HG02798 (cell line): ENCODE data around the gene REM1.

Experiments
- ATAC-seq: cut with Tn5 transposase; IDR thresholded peaks from one replicate; pipeline ENCODE4 v1.9.1; 2021; ENCODE audit warnings: mild to moderate bottlenecking; ENCODE audit not compliant: unreplicated experiment, poor library complexity

REM1 gene

GRCh38 chr20:31484001-31484400, 8.9 kb downstream of the REM1 start:
- ATAC-seq = no peak

GRCh38 chr20:31485450-31486339, 10.6 kb downstream of the REM1 start:
- no peak for ATAC-seq

- ATAC-seq = no peak
These were observed 13.0 kb downstream of the REM1 start for GRCh38 chr20:31488115-31488514.

- no peak for ATAC-seq
These were observed 14.1 kb downstream of the REM1 start for GRCh38 chr20:31489152-31489551.

GRCh38 chr20:31490752-31491151, 15.7 kb downstream of the REM1 start:
- no peak for ATAC-seq

- no peak for ATAC-seq
These were observed 19.0 kb downstream of the REM1 start for GRCh38 chr20:31494131-31494530.

GRCh38 chr20:31496761-31497295, 21.7 kb downstream of the REM1 start:
- ATAC-seq = no peak

GRCh38 chr20:31497838-31498540, 22.9 kb downstream of the REM1 start:
- ATAC-seq = no peak

GRCh38 chr20:31500527-31500926, 25.4 kb downstream of the REM1 start:
- no peak for ATAC-seq

- peak; percentile 89 for ATAC-seq
These were observed 28.0 kb downstream of the REM1 start for GRCh38 chr20:31502884-31503673.

GRCh38 chr20:31505903-31506302, 30.8 kb downstream of the REM1 start:
- no peak for ATAC-seq

- ATAC-seq = no peak
These were observed 33.6 kb downstream of the REM1 start for GRCh38 chr20:31508517-31509244.

- peak; percentile 93 for ATAC-seq
These were observed 39.3 kb downstream of the REM1 start, which contains the start of gene HM13 for GRCh38 chr20:31514154-31515071. TSS of gene HM13 (plus strand) at chr20:31514442. CDS start at chr20:31514552, 110 bp downstream.

- no peak for ATAC-seq
These were observed 40.1 kb downstream of the REM1 start for GRCh38 chr20:31515072-31515774.

GRCh38 chr20:31515775-31516107, 40.7 kb downstream of the REM1 start:
- ATAC-seq = no peak

GRCh38 chr20:31516166-31516565, 41.1 kb downstream of the REM1 start:
- no peak for ATAC-seq

GRCh38 chr20:31516651-31517050, 41.6 kb downstream of the REM1 start:
- no peak for ATAC-seq

- ATAC-seq = no peak
These were observed 42.3 kb downstream of the REM1 start for GRCh38 chr20:31517373-31517772.
